HTR-8/SVneo (cell line): Measurements from ENCODE around the gene PHTF1.

ENCODE experiments used
- DNase-seq: peaks from one replicate; pipeline ENCODE4 v3.0.0; 2011; ENCODE audit warnings: low spot score, mixed read lengths; ENCODE audit not compliant: insufficient read length
- FAIRE-seq: peaks from 2 replicates; lab custom pipeline; 2011; peaks lifted over from hg19 to GRCh38; lab: Jason Lieb, UNC

The PHTF1 gene

GRCh38 chr1:113759333-113760101, at the start of gene PHTF1:
Gene PHTF1, minus strand, starts transcription at chr1:113759486. Its CDS starts 783 bp downstream, at chr1:113758703.
- DNase-seq: peak; percentile 50
- FAIRE-seq: no peak

GRCh38 chr1:113808450-113809195, 49.3 kb upstream of the PHTF1 start:
- FAIRE-seq (no peak), DNase-seq (no peak)

- no peak for DNase-seq
- FAIRE-seq: no peak
Observed at GRCh38 chr1:113805639-113806038, 46.4 kb upstream of the PHTF1 start.

GRCh38 chr1:113805256-113805531, 45.9 kb upstream of the PHTF1 start:
- DNase-seq (no peak), FAIRE-seq (no peak)

- FAIRE-seq: no peak
- DNase-seq: peak; percentile 29
Observed at GRCh38 chr1:113804421-113805255, 45.4 kb upstream of the PHTF1 start.

GRCh38 chr1:113802367-113803007, 43.2 kb upstream of the PHTF1 start:
- DNase-seq (no peak), FAIRE-seq (no peak)

GRCh38 chr1:113800487-113800886, 41.2 kb upstream of the PHTF1 start:
- no peak for FAIRE-seq

GRCh38 chr1:113797472-113797871, 38.2 kb upstream of the PHTF1 start:
- no peak for FAIRE-seq
- DNase-seq: no peak

More at GRCh38 chr1:113800487-113800886, 41.2 kb upstream of the PHTF1 start:
- DNase-seq: no peak

GRCh38 chr1:113793878-113794834, 34.9 kb upstream of the PHTF1 start:
- no peak for FAIRE-seq
- DNase-seq: no peak

- FAIRE-seq (no peak), DNase-seq (no peak)
Observed at GRCh38 chr1:113792986-113793385, 33.7 kb upstream of the PHTF1 start.

GRCh38 chr1:113792471-113792870, 33.2 kb upstream of the PHTF1 start:
- FAIRE-seq (no peak), DNase-seq (no peak)

GRCh38 chr1:113788802-113789201, 29.5 kb upstream of the PHTF1 start:
- no peak for FAIRE-seq
- DNase-seq: no peak

GRCh38 chr1:113787663-113788062, 28.4 kb upstream of the PHTF1 start:
- DNase-seq (no peak), FAIRE-seq (no peak)

GRCh38 chr1:113786069-113786468, 26.8 kb upstream of the PHTF1 start:
- DNase-seq (peak; percentile 5), FAIRE-seq (no peak)

- FAIRE-seq (no peak), DNase-seq (no peak)
Observed at GRCh38 chr1:113784104-113784779, 25.0 kb upstream of the PHTF1 start.

GRCh38 chr1:113783254-113784103, 24.2 kb upstream of the PHTF1 start:
- no peak for FAIRE-seq
- no peak for DNase-seq

- no peak for FAIRE-seq
Observed at GRCh38 chr1:113782406-113782805, 23.1 kb upstream of the PHTF1 start.

More at GRCh38 chr1:113782406-113782805, 23.1 kb upstream of the PHTF1 start:
- DNase-seq: no peak
